Testis (tissue), 3 donors: ENCODE data around the gene C5. TPM values are rescaled to one million over a fixed set of nuclear protein-coding genes. Genes with fewer than 3 reads are reported as not detected.
A peak's percentile ranks its signal among the peaks of the same experiment; 100 is the strongest.

Experiments used
- DNase-seq: peaks from one replicate; pipeline ENCODE4 v3.0.0-alpha.2; 2019
- H3K27ac ChIP-seq, 2 donors: fragments of 200-600 bp; sonication (generic); one replicate each; pipeline ENCODE4 v1.5.1; 2019
- H3K27me3 ChIP-seq: fragments of 200-600 bp; sonication (generic); one replicate; pipeline ENCODE4 v1.5.1; 2019
- H3K36me3 ChIP-seq: fragments of 200-600 bp; sonication (generic); one replicate; pipeline ENCODE4 v1.5.1; 2017; ENCODE audit warnings: low read depth; ENCODE audit errors: missing control alignments
- H3K4me1 ChIP-seq: fragments of 200-600 bp; sonication (generic); one replicate; pipeline ENCODE4 v1.5.1; 2019
- H3K4me3 ChIP-seq, 2 donors: fragments of 200-600 bp; sonication (generic); one replicate each; pipeline ENCODE4 v1.5.1; 2017 to 2019
- H3K9me3 ChIP-seq: fragments of 200-600 bp; sonication (generic); one replicate; pipeline ENCODE4 v1.5.1; 2017
- CTCF ChIP-seq, 3 experiments: fragments of 450-650 bp in 2 of 3; fragments of 200-600 bp in 1 of 3; sonication (generic) in 1 of 3; IDR thresholded peaks; one replicate each; pipeline ENCODE4 v1.5.1; 2016 to 2019; ENCODE audit warnings: antibody characterized with exemption in 3 of 3, mild to moderate bottlenecking in 2 of 3, moderate library complexity in 1 of 3
- POLR2A ChIP-seq: fragments of 450-650 bp; IDR thresholded peaks from one replicate; pipeline ENCODE4 v1.6.1; 2017; ENCODE audit warnings: antibody characterized with exemption, mild to moderate bottlenecking, moderate library complexity
- WGBS, 2 donors: methylation state at CpG; one replicate each; pipeline ENCODE4 v1.1.5; 2018; 5-methylcytosine and 5-hydroxymethylcytosine counted together
- intact Hi-C: fragments of 100-400 bp; cut with DNase I; formaldehyde crosslinking; loops from one replicate; pipeline ENCODE4 v1.15.1; 2023; ENCODE audit warnings: low total_unique reads
- polyA plus RNA-seq: library from polyadenylated mRNA; stranded (reverse); fragments of 350-450 nt; fragmentation: Illumina TruSeq; extraction: RNeasy Lipid Tissue Mini Kit (QIAGEN cat#74804); gene quantifications from one replicate; pipeline ENCODE4 v1.2.3, GENCODE V29; 2014; ENCODE audit warnings: low read depth, low replicate concordance; ENCODE audit not compliant: insufficient read depth
- total RNA-seq, 2 donors: library from RNA; depleted of rRNA; stranded (reverse); fragments of >200 nt; gene quantifications; one replicate each; pipeline ENCODE4 v1.2.3, GENCODE V29; 2016

Gene C5
- total and polyA plus RNA-seq, 3 donors from 2014 or later = 3.2 to 8.0 (median 5.1) TPM

DNA sequence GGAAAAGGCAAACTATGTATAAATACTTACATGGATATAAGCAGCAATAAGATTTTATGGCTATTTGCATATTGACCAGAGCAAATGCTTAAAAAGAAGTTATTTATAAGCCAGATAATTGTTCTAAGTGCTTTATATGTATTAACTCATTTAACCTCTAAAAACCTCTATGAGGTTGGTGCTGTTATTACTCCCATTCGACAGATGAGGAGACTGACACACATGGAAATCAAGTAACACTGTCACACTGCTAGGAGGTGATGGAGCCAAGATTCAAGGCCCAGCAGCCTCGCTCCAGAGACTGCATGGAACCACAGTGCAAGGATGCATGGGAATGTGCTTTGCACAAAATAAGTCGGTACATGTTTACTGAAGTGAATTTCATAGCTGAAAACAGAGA, 53.7 kb downstream of the C5 start:
- no peak overlapping the region for H3K4me3 ChIP-seq
- no peaks in the 10 kb centered on the region for H3K9me3 ChIP-seq
- no peaks in the 10 kb centered on the region for H3K27me3 ChIP-seq
- intact Hi-C loops = no loop called here
- WGBS, 2 donors = 57 to 89% methylated on average over 3 of the region's 3 CpGs
- H3K27ac ChIP-seq = no peak overlapping the region
- DNase-seq = no peak
- H3K36me3 ChIP-seq = no peaks in the 10 kb centered on the region
- H3K4me1 ChIP-seq = no peaks in the 10 kb centered on the region
- no peak for TF ChIP-seq CTCF (IDR thresholded peaks at IDR 0.05)
- TF ChIP-seq POLR2A = no peak

- intact Hi-C loops = no loop called here
- no peak for DNase-seq
- H3K4me3 ChIP-seq = no peak overlapping the region
- H3K9me3 ChIP-seq = no peaks in the 10 kb centered on the region
- no peaks in the 10 kb centered on the region for H3K36me3 ChIP-seq
- 42 to 55% methylated on average over 4 of the region's 4 CpGs for WGBS, 2 donors
- TF ChIP-seq POLR2A (no peak), CTCF (IDR thresholded peaks at IDR 0.05) (no peak)
- H3K27ac ChIP-seq = no peak overlapping the region
- H3K27me3 ChIP-seq = no peaks in the 10 kb centered on the region
- H3K4me1 ChIP-seq = no peaks in the 10 kb centered on the region
Measured at GRCh38 chr9:120989065-120989464, 61.0 kb downstream of the C5 start.

- H3K4me3 ChIP-seq = no peak overlapping the region
- WGBS, 2 donors = 33 to 48% methylated on average over 2 of the region's 2 CpGs
- no peaks in the 10 kb centered on the region for H3K27me3 ChIP-seq
- no peak overlapping the region for H3K27ac ChIP-seq
- peak; percentile 35 to 45 (median 41) for TF ChIP-seq CTCF (IDR thresholded peaks at IDR 0.05)
- no peak for TF ChIP-seq POLR2A
- no peaks in the 10 kb centered on the region for H3K9me3 ChIP-seq
- no peaks in the 10 kb centered on the region for H3K36me3 ChIP-seq
- no peak for DNase-seq
- H3K4me1 ChIP-seq = peaks cover 10% of the 10 kb centered on the region
- intact Hi-C loops = no loop called here
Measured at GRCh38 chr9:120985819-120986222, 64.3 kb downstream of the C5 start.

- H3K4me1 ChIP-seq = peaks cover 10% of the 10 kb centered on the region
- intact Hi-C loops = no loop called here
- H3K27ac ChIP-seq = peak overlapping the region in 1 of 2 donors; percentile 36
- H3K36me3 ChIP-seq = no peaks in the 10 kb centered on the region
- no peaks in the 10 kb centered on the region for H3K9me3 ChIP-seq
- TF ChIP-seq CTCF (IDR thresholded peaks at IDR 0.05) (no peak), POLR2A (no peak)
- H3K27me3 ChIP-seq = no peaks in the 10 kb centered on the region
- 81 to 83% methylated on average over 3 of the region's 3 CpGs for WGBS, 2 donors
- DNase-seq = no peak
- H3K4me3 ChIP-seq = no peak overlapping the region
Measured at GRCh38 chr9:120983259-120983837, 66.7 kb downstream of the C5 start.

GRCh38 chr9:120982836-120983235, 67.2 kb downstream of the C5 start:
- 50 to 67% methylated on average over 3 of the region's 3 CpGs for WGBS, 2 donors
- Histone ChIP-seq H3K4me3 (no peak overlapping the region), H3K9me3 (no peaks in the 10 kb centered on the region), H3K27ac (peak overlapping the region in 1 of 2 donors; percentile 8), H3K4me1 (peaks cover 10% of the 10 kb centered on the region), H3K36me3 (no peaks in the 10 kb centered on the region), H3K27me3 (no peaks in the 10 kb centered on the region)
- TF ChIP-seq CTCF (IDR thresholded peaks at IDR 0.05) (no peak), POLR2A (no peak)
- no peak for DNase-seq
- intact Hi-C loops = no loop called here
